ENCODE results near the gene TRAF3IP1.

DNA sequence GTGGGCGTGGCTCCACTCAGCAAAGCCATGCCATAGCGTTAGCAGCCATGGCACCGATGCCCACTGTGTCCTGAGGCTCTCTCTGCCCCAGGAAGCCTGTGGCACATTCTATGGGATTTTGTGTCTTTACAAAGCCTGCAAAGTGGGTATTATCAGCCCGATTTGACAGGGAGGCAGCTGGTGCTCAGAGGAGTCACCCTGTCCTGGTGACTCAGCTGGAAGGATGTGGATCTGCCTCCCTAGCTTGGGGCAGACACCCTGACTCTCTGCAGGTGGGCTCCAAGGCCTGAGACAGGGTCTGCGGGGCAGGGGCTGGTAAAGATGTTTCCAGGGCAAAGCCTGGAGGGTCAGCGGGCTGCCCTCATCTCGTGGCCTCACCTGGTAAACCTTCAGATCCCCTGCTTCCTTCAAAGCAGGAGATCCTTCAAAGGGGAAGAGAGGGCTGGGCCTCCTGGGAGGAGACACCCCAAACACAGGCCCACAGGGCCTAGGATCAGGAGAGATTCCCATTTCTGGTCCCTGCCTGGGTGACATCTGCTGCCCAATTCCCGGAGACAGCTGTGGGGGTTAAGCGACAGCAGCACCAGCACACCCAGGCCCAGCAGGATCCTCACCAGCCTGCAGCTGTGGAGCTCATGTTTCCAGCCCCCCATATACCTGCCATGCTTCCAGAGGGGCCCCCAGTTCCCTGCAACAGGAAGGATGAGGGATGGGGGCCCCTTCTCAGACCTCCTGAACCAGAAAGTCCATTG, 103.4 kb downstream of the TRAF3IP1 start:
- TF ChIP-seq, protein P1, sequence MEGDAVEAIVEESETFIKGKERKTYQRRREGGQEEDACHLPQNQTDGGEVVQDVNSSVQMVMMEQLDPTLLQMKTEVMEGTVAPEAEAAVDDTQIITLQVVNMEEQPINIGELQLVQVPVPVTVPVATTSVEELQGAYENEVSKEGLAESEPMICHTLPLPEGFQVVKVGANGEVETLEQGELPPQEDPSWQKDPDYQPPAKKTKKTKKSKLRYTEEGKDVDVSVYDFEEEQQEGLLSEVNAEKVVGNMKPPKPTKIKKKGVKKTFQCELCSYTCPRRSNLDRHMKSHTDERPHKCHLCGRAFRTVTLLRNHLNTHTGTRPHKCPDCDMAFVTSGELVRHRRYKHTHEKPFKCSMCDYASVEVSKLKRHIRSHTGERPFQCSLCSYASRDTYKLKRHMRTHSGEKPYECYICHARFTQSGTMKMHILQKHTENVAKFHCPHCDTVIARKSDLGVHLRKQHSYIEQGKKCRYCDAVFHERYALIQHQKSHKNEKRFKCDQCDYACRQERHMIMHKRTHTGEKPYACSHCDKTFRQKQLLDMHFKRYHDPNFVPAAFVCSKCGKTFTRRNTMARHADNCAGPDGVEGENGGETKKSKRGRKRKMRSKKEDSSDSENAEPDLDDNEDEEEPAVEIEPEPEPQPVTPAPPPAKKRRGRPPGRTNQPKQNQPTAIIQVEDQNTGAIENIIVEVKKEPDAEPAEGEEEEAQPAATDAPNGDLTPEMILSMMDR (conservative IDR thresholded peaks at IDR 0.05; ENCODE audit: low read depth, low read length): no peak
- TF ChIP-seq EZH2 (IDR thresholded peaks at IDR 0.05; ENCODE audit: low read length, unreplicated experiment) (no peak), EZH2phosphoT487 (IDR thresholded peaks at IDR 0.05; ENCODE audit: borderline replicate concordance, low read length) (no peak)
